KG1 (cell line): ENCODE results near the gene ZNF837.
"Not testable (repeated sequence)": the region's sequence is repeated elsewhere in the genome, so short reads cannot be mapped to it uniquely, and the experiment has no call there.

ENCODE experiments used
- DNase-seq: peaks from one replicate; lab custom pipeline; 2025; lab: John Stamatoyannopoulos, UW

The ZNF837 gene

GRCh38 chr19:58380662-58381459 lies at the start of gene ZNF837:
Gene ZNF837, minus strand, starts transcription at chr19:58381030. Its CDS starts 11,698 bp downstream, at chr19:58369332.
- peak; percentile 100 for DNase-seq

DNA sequence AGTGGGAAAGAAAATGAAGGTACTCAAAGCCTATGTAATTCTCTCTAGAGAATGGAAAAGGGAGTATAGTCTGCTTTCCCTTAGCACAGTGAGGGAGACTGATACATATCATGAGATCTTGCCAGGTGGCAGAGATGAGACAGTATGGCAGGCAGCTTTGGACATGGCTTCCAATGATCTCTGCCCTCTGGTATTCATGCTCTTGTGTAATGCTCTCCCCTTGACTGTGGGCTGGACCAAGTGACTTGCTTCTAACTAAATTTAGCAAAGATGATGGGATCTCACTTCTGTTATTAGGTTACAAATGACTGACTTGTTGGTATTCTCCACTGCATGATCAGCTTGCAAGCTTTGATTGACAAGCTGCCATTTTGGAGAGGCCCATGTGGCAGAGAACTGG lies 48.9 kb upstream of the ZNF837 start:
- DNase-seq = no peak

DNA sequence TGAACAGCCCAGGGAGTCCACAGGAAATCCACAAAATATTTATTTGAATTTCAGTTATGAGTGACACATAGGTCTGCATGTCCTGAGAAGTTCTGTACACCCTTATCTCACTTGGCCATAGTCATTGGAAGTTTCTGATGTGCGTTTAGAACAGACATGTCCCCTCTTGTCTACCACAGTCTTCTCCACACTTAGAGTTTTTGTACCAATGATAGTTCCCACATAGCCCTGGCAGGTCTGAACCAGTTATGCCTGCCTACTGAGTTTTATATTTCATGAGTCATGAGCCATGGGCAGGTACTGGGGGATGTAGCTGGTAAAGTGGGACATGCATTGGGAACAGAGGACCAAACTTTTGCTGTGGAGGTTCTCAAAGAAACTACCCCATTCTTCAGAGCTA lies 47.8 kb upstream of the ZNF837 start:
- DNase-seq = no peak

GRCh38 chr19:58417071-58417470 lies 36.2 kb upstream of the ZNF837 start:
- DNase-seq = no peak

DNA sequence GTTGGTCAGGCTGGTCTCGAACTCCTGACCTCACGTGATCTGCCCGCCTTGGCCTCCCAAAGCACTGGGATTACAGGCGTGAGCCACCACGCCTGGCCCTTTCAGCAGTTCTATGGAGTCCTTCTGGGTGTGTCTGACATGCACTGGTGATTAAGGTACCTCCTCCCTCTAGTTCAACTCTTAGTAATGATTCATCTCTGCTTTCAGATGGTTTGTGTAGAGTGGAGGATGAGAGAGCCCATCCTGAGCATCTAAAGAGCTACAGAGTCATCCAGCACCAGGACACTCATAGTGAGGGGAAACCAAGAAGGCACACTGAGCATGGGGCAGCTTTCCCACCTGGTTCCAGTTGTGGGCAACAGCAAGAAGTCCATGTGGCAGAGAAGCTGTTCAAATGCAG lies 35.8 kb upstream of the ZNF837 start:
- no peak for DNase-seq

DNA sequence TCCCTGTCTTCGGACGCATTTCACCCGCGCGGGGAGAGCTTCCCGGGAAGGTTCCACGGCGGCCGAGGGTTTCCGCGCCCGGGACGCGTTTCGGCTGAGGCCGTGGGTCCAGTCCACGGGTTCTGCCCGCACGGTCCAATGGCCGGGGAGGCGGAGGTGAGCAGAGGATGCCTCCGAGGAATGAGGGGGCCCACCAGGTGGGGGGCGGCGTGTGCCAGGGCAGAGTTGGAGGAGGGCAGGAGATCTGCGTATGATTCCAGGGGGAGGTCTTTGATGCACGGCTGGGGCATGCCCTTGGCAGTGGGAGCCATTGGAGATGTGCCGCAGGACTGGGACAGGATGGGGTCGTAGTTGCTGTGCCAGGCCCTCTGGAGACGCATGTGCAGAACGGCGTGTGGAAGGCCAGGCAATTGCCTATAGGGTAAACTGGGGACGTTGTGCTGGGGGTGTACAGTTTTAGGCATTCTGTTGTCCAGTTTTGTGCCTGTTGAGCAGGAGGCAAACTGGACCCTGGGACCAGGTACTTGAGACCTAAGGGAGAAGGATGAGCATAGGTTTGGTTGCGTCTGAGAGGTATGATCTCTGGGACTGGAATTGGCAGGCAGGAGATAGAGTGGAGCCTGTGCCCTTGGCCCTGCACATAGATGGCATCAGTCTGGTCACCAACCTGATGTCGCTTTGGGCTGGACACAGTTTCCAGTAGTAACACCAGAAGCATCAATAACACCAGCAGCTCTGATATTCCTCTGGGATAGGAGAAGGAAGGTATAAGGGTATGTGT lies 28.4 kb upstream of the ZNF837 start:
- DNase-seq = peak; percentile 16

DNA sequence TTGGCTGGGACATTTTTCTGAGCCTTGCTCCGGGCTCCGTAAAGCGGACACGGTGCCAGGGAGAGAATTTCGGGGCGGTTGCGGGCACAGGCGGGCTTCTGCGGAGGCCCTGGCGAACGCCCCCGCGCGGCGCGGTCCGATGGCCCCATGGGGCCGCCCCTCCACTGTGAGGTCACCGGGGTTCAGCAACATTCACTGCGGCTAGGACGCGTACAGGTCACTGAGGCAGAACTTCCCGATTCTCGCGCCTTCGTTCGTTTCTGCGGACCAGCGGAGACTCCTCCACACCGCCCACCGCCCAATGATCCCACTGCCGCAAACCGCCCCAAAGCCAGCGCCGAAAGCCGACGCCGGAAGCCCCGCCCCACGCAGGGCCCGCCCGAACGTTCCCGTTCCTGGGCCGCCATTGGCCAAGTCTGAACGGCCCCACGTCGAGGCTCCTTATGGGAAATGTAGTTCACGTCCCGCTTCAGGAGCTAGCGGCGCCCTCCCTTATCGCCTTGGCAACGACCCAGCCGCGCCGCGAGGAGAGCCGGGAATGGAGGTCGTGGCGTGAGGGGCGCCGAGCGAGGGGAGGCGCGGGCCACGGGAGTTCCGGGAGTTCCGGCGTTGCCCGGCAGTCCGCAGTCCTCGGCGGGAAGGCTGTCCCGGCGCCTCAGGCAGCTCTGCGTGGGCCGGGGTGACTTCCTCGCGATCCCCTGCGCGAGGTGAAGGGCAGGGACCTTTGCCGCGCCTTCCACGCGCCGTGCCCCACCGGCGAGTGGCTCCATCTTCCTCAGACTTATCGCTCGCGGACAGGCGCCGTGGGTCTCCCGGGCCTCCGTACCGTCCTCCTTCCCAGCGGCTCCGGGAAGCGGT lies 27.6 kb upstream of the ZNF837 start, which contains the start of gene ZNF584:
TSS of gene ZNF584 (plus strand) at position 498 of the 858 bp plus-strand sequence. CDS start 499 bp downstream, outside the sequence.
- peak; percentile 96 for DNase-seq

GRCh38 chr19:58407658-58408151 lies 26.9 kb upstream of the ZNF837 start:
- no peak for DNase-seq

- DNase-seq = no peak
Observed at GRCh38 chr19:58406818-58407657, 26.2 kb upstream of the ZNF837 start.

GRCh38 chr19:58403920-58404478 lies 23.2 kb upstream of the ZNF837 start:
- not testable (repeated sequence) for DNase-seq

DNA sequence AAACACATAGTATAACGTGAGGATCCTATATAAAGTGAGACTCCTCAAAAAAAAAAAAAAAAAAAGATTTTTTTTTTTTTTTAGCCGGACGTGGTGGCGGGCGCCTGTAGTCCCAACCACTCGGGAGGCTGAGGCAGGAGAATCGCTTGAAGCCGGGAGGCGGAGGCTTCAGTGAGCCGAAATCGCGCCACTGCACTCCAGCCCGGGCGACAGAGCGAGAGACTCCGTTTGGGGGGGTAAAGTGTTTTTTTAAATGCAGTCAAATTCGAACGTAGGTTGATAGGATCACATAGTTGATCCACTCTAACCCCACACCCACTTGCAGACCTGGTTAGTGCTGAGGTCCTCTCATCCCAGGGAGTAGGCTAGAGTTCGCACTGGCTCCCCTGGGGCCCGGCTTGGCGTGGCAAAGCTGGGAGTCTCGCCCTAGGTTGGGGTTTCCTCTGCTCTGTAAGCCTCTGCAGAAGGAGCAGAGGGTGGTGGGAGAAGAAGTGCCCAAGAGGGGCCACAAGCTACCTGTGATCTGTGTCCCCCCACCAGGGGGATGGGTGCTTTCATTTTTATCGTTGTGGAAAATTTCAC lies 21.1 kb upstream of the ZNF837 start:
- DNase-seq = no peak

GRCh38 chr19:58400916-58401839 lies 20.3 kb upstream of the ZNF837 start:
- DNase-seq = peak; percentile 98

DNA sequence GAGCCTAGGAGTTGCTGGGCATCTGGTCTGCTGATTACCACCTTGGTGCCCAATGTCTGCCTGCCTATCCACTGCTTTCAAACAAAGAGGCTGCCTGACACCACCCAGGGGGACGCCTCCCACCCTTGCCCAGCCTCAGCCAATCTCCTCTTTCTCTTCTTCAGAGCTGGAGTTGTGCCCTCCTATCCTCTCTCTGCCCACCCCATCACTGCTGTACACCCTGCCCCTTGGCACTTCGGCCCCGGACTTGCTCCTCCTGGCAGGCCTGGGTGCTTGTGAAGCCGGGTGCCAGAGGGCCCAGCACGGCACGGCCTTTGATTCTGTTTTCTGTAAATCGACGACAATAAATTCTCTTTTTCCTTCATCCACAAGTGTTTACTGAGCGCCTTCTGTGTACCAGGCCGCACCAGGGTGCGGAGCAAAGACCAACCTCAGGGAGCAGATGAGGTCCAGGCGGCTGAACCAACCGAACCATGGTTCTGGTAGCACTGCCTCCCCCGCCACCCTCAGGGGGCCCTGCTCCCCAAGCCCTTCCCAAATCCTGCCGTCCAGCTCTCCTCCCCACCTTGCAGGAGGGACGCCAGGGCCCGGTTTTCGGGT lies 19.6 kb upstream of the ZNF837 start:
- DNase-seq = no peak

- no peak for DNase-seq
Observed at GRCh38 chr19:58399903-58400302, 19.1 kb upstream of the ZNF837 start.

DNA sequence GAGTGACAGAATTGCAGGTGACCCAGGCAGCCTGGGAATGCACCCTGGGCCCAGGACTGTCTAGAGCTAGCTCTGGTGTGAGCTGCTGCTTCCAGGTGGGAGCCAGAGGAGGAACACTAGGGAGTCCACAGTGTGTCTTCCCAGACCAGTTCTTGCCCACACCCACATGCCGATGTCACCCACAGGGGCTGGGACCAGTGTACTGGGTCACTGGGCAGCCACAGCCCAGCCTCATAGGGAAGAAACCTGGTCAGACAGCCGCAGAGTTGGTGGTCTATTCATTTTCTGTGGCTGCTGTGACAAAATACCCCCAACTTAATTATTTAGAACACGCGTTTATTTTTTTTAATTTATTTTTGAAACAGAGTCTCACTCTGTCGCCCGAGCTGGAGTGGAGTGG lies 17.7 kb upstream of the ZNF837 start:
- no peak for DNase-seq

DNA sequence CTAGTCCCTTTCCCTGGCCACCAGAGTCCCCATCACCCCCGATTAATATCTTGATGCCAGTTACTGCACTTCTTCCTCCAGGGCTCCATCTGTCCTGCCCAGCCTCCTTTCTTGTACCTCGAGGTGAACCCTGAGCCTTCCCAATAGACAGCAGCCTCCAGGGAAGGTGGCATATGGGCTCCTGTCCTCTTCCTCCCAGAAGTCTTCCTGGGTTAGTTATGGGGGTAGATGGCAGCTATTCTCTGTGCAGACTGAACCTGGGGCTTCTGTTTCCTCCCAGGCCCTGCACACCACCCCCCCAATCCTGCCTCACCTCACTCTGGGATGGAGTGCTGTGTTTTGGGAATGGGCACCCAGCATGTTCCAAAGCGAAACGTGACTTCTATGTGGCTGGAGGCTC lies 17.3 kb upstream of the ZNF837 start:
- DNase-seq = no peak

DNA sequence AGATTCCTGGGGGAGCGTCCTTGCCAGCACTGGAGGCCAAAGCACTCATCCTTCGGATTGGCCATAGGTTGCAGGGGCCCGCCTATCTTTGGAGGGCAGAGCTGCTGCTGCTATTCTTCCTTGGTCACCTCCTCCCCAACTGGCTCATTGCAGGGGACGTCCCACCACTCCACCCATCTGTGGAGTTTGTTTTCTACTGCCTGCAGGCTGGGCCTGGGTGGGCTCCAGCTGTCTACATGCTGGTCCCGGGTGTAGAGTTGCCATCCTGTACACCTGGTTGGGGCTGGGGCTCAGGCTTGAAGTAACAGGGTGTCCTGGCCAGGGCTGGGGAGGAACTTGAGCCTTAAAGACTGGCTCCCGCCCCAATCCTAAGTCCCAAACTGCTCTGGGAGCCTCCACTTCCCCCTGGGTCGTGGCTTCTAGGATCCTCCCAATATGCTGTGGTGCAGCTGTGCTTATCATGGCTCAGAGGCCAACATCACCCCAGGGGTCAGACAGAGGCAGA lies 16.8 kb upstream of the ZNF837 start:
- DNase-seq = no peak

DNA sequence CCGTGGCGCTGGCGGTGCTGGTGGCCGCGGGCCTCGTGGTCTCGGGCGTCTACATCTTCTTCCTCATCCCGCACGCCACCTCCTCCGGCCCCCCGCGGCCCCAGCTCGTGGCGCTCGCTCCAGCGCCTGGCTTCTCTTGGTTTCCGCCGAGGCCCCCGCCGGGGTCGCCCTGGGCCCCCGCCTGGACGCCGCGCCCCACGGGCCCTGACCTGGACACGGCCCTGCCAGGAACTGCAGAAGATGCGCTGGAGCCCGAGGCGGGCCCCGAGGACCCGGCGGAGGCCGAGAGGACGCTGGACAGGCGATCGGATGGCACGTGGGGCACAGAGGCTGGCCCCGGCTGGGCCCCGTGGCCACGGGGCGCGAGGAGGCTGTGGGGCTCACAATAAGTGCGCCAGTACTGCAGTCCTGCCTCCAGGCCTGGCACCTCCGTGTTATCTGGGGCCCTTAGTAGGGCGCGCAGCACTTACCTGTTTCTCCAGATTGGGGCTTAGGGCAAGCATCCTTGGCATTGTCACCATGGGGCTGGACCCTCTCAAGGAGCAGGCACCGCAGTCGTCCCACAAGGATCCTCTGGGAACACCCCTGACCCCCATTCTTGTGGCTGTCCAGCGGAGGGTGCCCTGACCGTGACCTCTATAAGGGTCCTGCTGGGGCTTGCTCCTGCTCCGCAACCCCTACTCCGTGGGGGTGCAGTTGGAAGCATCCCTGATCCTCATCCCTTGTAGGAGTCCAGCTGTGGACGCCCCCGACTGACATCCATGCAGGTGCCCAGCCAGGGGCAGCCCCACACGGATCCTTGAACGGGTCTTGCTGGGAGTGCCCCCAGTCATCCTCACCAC lies 16.1 kb upstream of the ZNF837 start:
- no peak for DNase-seq
